H1 (cell line): ENCODE data around the gene DYNLT1. TPM values are rescaled to one million over a fixed set of nuclear protein-coding genes. Genes with fewer than 3 reads are reported as not detected.
A peak's percentile ranks its signal among the peaks of the same experiment; 100 is the strongest.

Source experiments
- CTCF ChIA-PET: fragments of 300-600 bp; sonication (Branson Sonifier 250); formaldehyde crosslinking; loops from one replicate; lab custom pipeline; 2021; ENCODE audit not compliant: partially characterized antibody; lab: Charles Lee
- POLR2A ChIA-PET: fragments of 300-600 bp; sonication (Branson Sonifier 250); formaldehyde crosslinking; loops from one replicate; lab custom pipeline; 2021; ENCODE audit warnings: inconsistent platforms; ENCODE audit not compliant: partially characterized antibody; lab: Charles Lee
- DNase-seq, 2 experiments: peaks; one replicate each; pipeline versions ENCODE4 v3.0.0 to v3.0.0-alpha.2; 2010 to 2022; ENCODE audit warnings: low spot score in 2 of 2, low read depth in 1 of 2, mixed read lengths in 1 of 2
- FAIRE-seq: peaks from 2 replicates; lab custom pipeline; 2011; peaks lifted over from hg19 to GRCh38; lab: Jason Lieb, UNC
- H2AFZ ChIP-seq: 2 replicates; pipeline ENCODE4 v1.8.1; 2012; ENCODE audit warnings: low read length, inconsistent platforms
- H2AK5ac ChIP-seq: 2 replicates; pipeline ENCODE4 v1.6.1; 2013; ENCODE audit warnings: low read depth, low read length
- H2BK120ac ChIP-seq: replicated peaks from 2 replicates; pipeline ENCODE3; 2013; ENCODE audit warnings: low read depth, low read length, inconsistent platforms
- H2BK12ac ChIP-seq: 2 replicates; pipeline ENCODE4 v1.6.1; 2013; ENCODE audit warnings: low read depth, low read length
- H2BK15ac ChIP-seq: 2 replicates; pipeline ENCODE4 v1.6.1; 2013; ENCODE audit warnings: low read length
- H2BK20ac ChIP-seq: 2 replicates; pipeline ENCODE4 v1.6.1; 2013; ENCODE audit warnings: low read length
- H2BK5ac ChIP-seq: 2 replicates; pipeline ENCODE4 v1.6.1; 2013; ENCODE audit warnings: low read depth, low read length
- H3K14ac ChIP-seq: 2 replicates; pipeline ENCODE4 v1.6.1; 2013; ENCODE audit warnings: inconsistent platforms; ENCODE audit not compliant: insufficient read length
- H3K18ac ChIP-seq: 2 replicates; pipeline ENCODE4 v1.6.1; 2013; ENCODE audit warnings: low read length; ENCODE audit errors: extremely low read depth
- H3K23ac ChIP-seq: 2 replicates; pipeline ENCODE4 v1.6.1; 2013; ENCODE audit warnings: inconsistent platforms; ENCODE audit not compliant: insufficient read length
- H3K23me2 ChIP-seq: 2 replicates; pipeline ENCODE4 v1.6.1; 2013; ENCODE audit warnings: low read depth, low read length
- H3K27ac ChIP-seq: 2 replicates; pipeline ENCODE4 v1.6.1; 2011; ENCODE audit warnings: low read depth, low read length, inconsistent platforms
- H3K27me3 ChIP-seq, 4 experiments: replicated peaks in 1 of 4; 1 replicate in 1 of 4; 2 replicates in 3 of 4; pipeline versions ENCODE4 v1.6.1 to v1.8.1; 2011 to 2013; ENCODE audit warnings: low read length in 3 of 4, mild to moderate bottlenecking in 3 of 4, inconsistent platforms in 2 of 4, mixed read lengths in 2 of 4, moderate library complexity in 1 of 4; ENCODE audit not compliant: control insufficient read depth in 3 of 4, insufficient read depth in 3 of 4; ENCODE audit errors: extremely low read depth in 1 of 4
- H3K36me3 ChIP-seq, 4 experiments: 2 replicates each; pipeline versions ENCODE4 v1.6.1 to v1.8.1; 2011 to 2013; ENCODE audit warnings: mild to moderate bottlenecking in 4 of 4, low read length in 3 of 4, moderate library complexity in 2 of 4, control low read depth in 1 of 4, inconsistent platforms in 1 of 4; ENCODE audit not compliant: insufficient read depth in 4 of 4, control insufficient read depth in 2 of 4
- H3K4ac ChIP-seq: replicated peaks from 2 replicates; pipeline ENCODE3; 2013; ENCODE audit warnings: low read length, low read depth, mixed read lengths, inconsistent platforms; ENCODE audit not compliant: insufficient read length
- H3K4me1 ChIP-seq, 4 experiments: replicated peaks in 1 of 4; 1 replicate in 1 of 4; 2 replicates in 3 of 4; pipeline versions ENCODE4 v1.6.1 to v1.8.1; 2011 to 2013; ENCODE audit warnings: low read length in 3 of 4, inconsistent platforms in 2 of 4, mixed read lengths in 1 of 4; ENCODE audit not compliant: insufficient read depth in 4 of 4, control insufficient read depth in 3 of 4
- H3K4me2 ChIP-seq, 2 experiments: 2 replicates each; pipeline versions ENCODE4 v1.6.1 to v1.8.1; 2011 to 2013; ENCODE audit warnings: low read depth in 2 of 2, low read length in 2 of 2, control low read depth in 1 of 2, inconsistent platforms in 1 of 2, mild to moderate bottlenecking in 1 of 2; ENCODE audit not compliant: insufficient read depth in 1 of 2
- H3K4me3 ChIP-seq, 4 experiments: fragments of 200-600, 300-600 bp in 1 of 4; sonication (generic), shearing (Covaris generic), sonication (Bioruptor Twin) in 1 of 4; 2 replicates each; pipeline versions ENCODE4 v1.5.1 to v1.8.1; 2011 to 2016; ENCODE audit warnings: low read length in 4 of 4, low read depth in 3 of 4, control low read depth in 2 of 4, inconsistent platforms in 2 of 4, mild to moderate bottlenecking in 2 of 4, mixed read lengths in 1 of 4, moderate library complexity in 1 of 4; ENCODE audit not compliant: insufficient read depth in 2 of 4; ENCODE audit errors: extremely low read depth in 1 of 4
- H3K56ac ChIP-seq: replicated peaks from 2 replicates; pipeline ENCODE3; 2013; ENCODE audit warnings: low read depth, mild to moderate bottlenecking, mixed read lengths, low read length, inconsistent platforms; ENCODE audit not compliant: insufficient read length
- H3K79me1 ChIP-seq: 2 replicates; pipeline ENCODE4 v1.6.1; 2013; ENCODE audit warnings: low read depth, low read length, control low read depth
- H3K79me2 ChIP-seq, 2 experiments: 2 replicates each; pipeline versions ENCODE4 v1.6.1 to v1.8.1; 2012 to 2013; ENCODE audit warnings: low read length in 2 of 2, mild to moderate bottlenecking in 2 of 2, inconsistent platforms in 1 of 2; ENCODE audit not compliant: insufficient read depth in 2 of 2, control insufficient read depth in 1 of 2
- H3K9ac ChIP-seq, 4 experiments: replicated peaks in 1 of 4; 1 replicate in 1 of 4; 2 replicates in 3 of 4; pipeline versions ENCODE4 v1.6.1 to v1.8.1; 2011 to 2013; ENCODE audit warnings: low read depth in 3 of 4, low read length in 3 of 4, control low read depth in 2 of 4, mild to moderate bottlenecking in 2 of 4, moderate library complexity in 2 of 4, inconsistent platforms in 1 of 4; ENCODE audit errors: extremely low read depth in 1 of 4
- H3K9me3 ChIP-seq, 2 experiments: 2 replicates each; pipeline versions ENCODE4 v1.6.1 to v1.8.1; 2012 to 2013; ENCODE audit warnings: mild to moderate bottlenecking in 2 of 2, moderate library complexity in 2 of 2, control low read depth in 1 of 2, inconsistent platforms in 1 of 2, low read depth in 1 of 2, low read length in 1 of 2, mixed read lengths in 1 of 2; ENCODE audit not compliant: insufficient read depth in 2 of 2
- H4K20me1 ChIP-seq, 2 experiments: replicated peaks in 1 of 2; 2 replicates each; pipeline versions ENCODE3 to v1.8.1; 2011 to 2013; ENCODE audit warnings: inconsistent platforms in 2 of 2, low read length in 2 of 2, mild to moderate bottlenecking in 1 of 2; ENCODE audit not compliant: insufficient read depth in 2 of 2, control insufficient read depth in 1 of 2
- H4K5ac ChIP-seq: 2 replicates; pipeline ENCODE4 v1.6.1; 2013; ENCODE audit warnings: low read length, low read depth, mixed read lengths, inconsistent platforms; ENCODE audit not compliant: insufficient read length
- H4K8ac ChIP-seq: 2 replicates; pipeline ENCODE4 v1.8.0; 2013; ENCODE audit warnings: mild to moderate bottlenecking, moderate library complexity, low read length, inconsistent platforms; ENCODE audit not compliant: insufficient read depth; ENCODE audit errors: extremely low read depth
- H4K91ac ChIP-seq: replicated peaks from 2 replicates; pipeline ENCODE3; 2013; ENCODE audit warnings: low read length, mixed read lengths, inconsistent platforms; ENCODE audit not compliant: insufficient read length
- EGR1 ChIP-seq: IDR thresholded peaks from 2 replicates; pipeline ENCODE4 v1.6.1; 2011; ENCODE audit warnings: low read depth, low read length, borderline replicate concordance
- EP300 ChIP-seq, 2 experiments: IDR thresholded peaks; 1 replicate in 1 of 2; 2 replicates in 1 of 2; pipeline ENCODE4 v1.6.1; 2011 to 2012; ENCODE audit warnings: low read depth in 2 of 2, low read length in 2 of 2, mild to moderate bottlenecking in 2 of 2, borderline replicate concordance in 1 of 2, inconsistent platforms in 1 of 2, moderate library complexity in 1 of 2
- MAX ChIP-seq: IDR thresholded peaks from 2 replicates; pipeline ENCODE4 v1.6.1; 2012; ENCODE audit warnings: inconsistent platforms
- RBBP5 ChIP-seq: IDR thresholded peaks from 2 replicates; pipeline ENCODE4 v1.7.1; 2012; ENCODE audit warnings: low read depth, mild to moderate bottlenecking, inconsistent platforms, low read length, moderate library complexity, borderline replicate concordance
- SP1 ChIP-seq: IDR thresholded peaks from 2 replicates; pipeline ENCODE4 v1.6.1; 2011; ENCODE audit warnings: low read depth, low read length
- TBP ChIP-seq: IDR thresholded peaks from 2 replicates; pipeline ENCODE4 v1.6.1; 2011; ENCODE audit warnings: low read depth, low read length, improper control_type of control experiment
- TEAD4 ChIP-seq: IDR thresholded peaks from 2 replicates; pipeline ENCODE4 v1.6.1; 2012; ENCODE audit warnings: low read depth, low read length, inconsistent platforms, mixed read lengths
- WGBS, 2 experiments: shearing (Covaris generic) in 1 of 2; methylation state at CpG; one replicate each; pipeline versions ENCODE4 v1.1.6 to v1.1.7; 2013 to 2015; ENCODE audit warnings: low lambda C conversion rate in 2 of 2, mixed read lengths in 2 of 2, inconsistent platforms in 1 of 2, low coverage in 1 of 2, missing lambda C conversion rate in 1 of 2; ENCODE audit not compliant: insufficient replicate concordance in 2 of 2, insufficient coverage in 1 of 2, insufficient read length in 1 of 2; ENCODE audit errors: extremely low coverage in 1 of 2, missing lambda C conversion rate in 1 of 2; 5-methylcytosine and 5-hydroxymethylcytosine counted together
- polyA plus RNA-seq, 7 experiments: library from polyadenylated mRNA; depleted of rRNA in 3 of 7; stranded (reverse) in 5 of 7; unstranded in 2 of 7; fragments of >200 nt in 5 of 7; fragments of 200-250 nt in 2 of 7; gene quantifications; 1 replicate in 5 of 7; 2 replicates in 1 of 7; 4 replicates in 1 of 7; pipeline versions ENCODE4 v1.2.1 to v1.2.3, GENCODE V29; 2011 to 2013; ENCODE audit warnings: missing spikeins in 2 of 7, mixed read lengths in 2 of 7
- total RNA-seq: library from RNA; stranded (reverse); fragmentation: NEBNext Ultra II Directional; extraction: Animal tissue kit (Norgen Biotek cat#: 25700); gene quantifications from 2 replicates; pipeline ENCODE4 v1.2.1, GENCODE V29; 2021

DYNLT1 gene
- total and polyA plus RNA-seq, 2 of the 8 experiments (the other 6 are each of a cell fraction or from before 2014, with no cell fraction given) = 119 to 245 TPM

GRCh38 chr6:158611541-158612370 lies 32.8 kb downstream of the DYNLT1 start:
- Histone ChIP-seq H2BK12ac (peak overlapping the region; percentile 99; the same call in 1 of the 2 replicates), H3K4ac (no peak overlapping the region), H3K23me2 (no peaks in the 10 kb centered on the region), H4K8ac (no peak overlapping the region), H3K23ac (no peak overlapping the region), H4K91ac (no peak overlapping the region), H2BK15ac (no peak overlapping the region), H2BK5ac (peak overlapping the region; percentile 96), H3K14ac (no peak overlapping the region), H3K9me3 (no peaks in the 10 kb centered on the region), H2BK120ac (no peak overlapping the region), H3K4me1 (peaks cover 7 to 15% (median 10%) of the 10 kb centered on the region in 4 experiments; a peak in 5 of 7 replicates), H4K5ac (no peak overlapping the region), H3K27ac (peak overlapping the region; percentile 86), H3K9ac (peak overlapping the region; percentile 41 to 68 (median 48)), H3K36me3 (peaks cover 17 to 38% (median 27%) of the 10 kb centered on the region in 4 experiments), H4K20me1 (no peaks in the 10 kb centered on the region), H3K56ac (no peak overlapping the region), H3K27me3 (no peaks in the 10 kb centered on the region), H3K18ac (peak overlapping the region; percentile 87; the same call in 1 of the 2 replicates), H2AFZ (no peak overlapping the region), H2AK5ac (peak overlapping the region; percentile 9; the same call in 1 of the 2 replicates), H3K4me3 (peak overlapping the region; percentile 18 to 39 (median 28); a peak in 7 of 8 replicates), H2BK20ac (no peak overlapping the region), H3K79me2 (peaks cover 0 to 6% of the 10 kb centered on the region in 2 experiments; a peak in 1 of 4 replicates), H3K4me2 (peak overlapping the region; percentile 57 to 94), H3K79me1 (no peaks in the 10 kb centered on the region; the same call in 1 of the 2 replicates)
- DNase-seq (peak; percentile 69 to 87), FAIRE-seq (peak; percentile 69)
- ChIA-PET POLR2A (interaction anchor here (0.6 to 2.3 kb wide), 15 partner anchors 9 to 1107 kb away, joined by 3 to 13 read pairs (median 3); partner anchors contain the start of gene DYNLT1), CTCF (interaction anchor here (1.0 to 2.8 kb wide), 5 partner anchors 12 to 398 kb away, joined by 3 to 11 read pairs (median 5); no protein-coding TSS in a partner anchor)
- WGBS, 2 experiments = 37% methylated on average over 14 of the region's 14 CpGs; no CpG with 5 or more reads in 1 of the 2 experiments
- TF ChIP-seq TEAD4 = peak; percentile 96
- peak; percentile 38; the same call in 1 of the 2 replicates for TF ChIP-seq TBP
- no peak for TF ChIP-seq MAX
- TF ChIP-seq EGR1 = no peak
- peak; percentile 48; the same call in 1 of the 2 replicates for TF ChIP-seq SP1
- peak in 1 of 2 experiments; percentile 42; a peak in 1 of 3 replicates for TF ChIP-seq EP300 (IDR thresholded peaks at IDR 0.05; ENCODE audit: borderline replicate concordance in 1 of 2, low read depth in 2 of 2, low read length in 2 of 2)
- TF ChIP-seq RBBP5 = peak; percentile 98; the same call in 1 of the 2 replicates
